Mucosa of descending colon (tissue), 3 donors: ENCODE measurements around the gene OR7G1. TPM values are rescaled to one million over a fixed set of nuclear protein-coding genes. Genes with fewer than 3 reads are reported as not detected.

ENCODE experiments used
- ATAC-seq: fragments of 200-7000 bp; cut with Tn5 transposase; one replicate; pipeline ENCODE4 v1.9.1; 2020; ENCODE audit warnings: mild to moderate bottlenecking, moderate library complexity
- DNase-seq, 3 donors: peaks; one replicate each; pipeline ENCODE4 v3.0.0-alpha.2; 2020
- H3K36me3 ChIP-seq: fragments of 200-600 bp; one replicate; pipeline ENCODE4 v1.8.0; 2021; ENCODE audit warnings: low read depth, mild to moderate bottlenecking
- H3K4me1 ChIP-seq: fragments of 200-600 bp; one replicate; pipeline ENCODE4 v1.8.0; 2021; ENCODE audit warnings: low read depth, mild to moderate bottlenecking
- H3K4me3 ChIP-seq: fragments of 200-600 bp; one replicate; pipeline ENCODE4 v1.8.0; 2021; ENCODE audit warnings: mild to moderate bottlenecking
- H3K9me3 ChIP-seq: fragments of 200-600 bp; one replicate; pipeline ENCODE4 v1.8.0; 2021; ENCODE audit warnings: mild to moderate bottlenecking
- CTCF ChIP-seq: fragments of 200-600 bp; IDR thresholded peaks from one replicate; pipeline ENCODE4 v1.8.0; 2022; ENCODE audit warnings: antibody characterized with exemption, mild to moderate bottlenecking
- intact Hi-C, 2 donors: fragments of 100-400 bp; cut with DNase I in 1 of 2; cut with micrococcal nuclease in 1 of 2; formaldehyde crosslinking; loops; one replicate each; pipeline versions ENCODE4 v1.11.0 to v1.11.1; 2022; cut with DNase I, micrococcal nuclease
- total RNA-seq, 3 donors: library from RNA; stranded (reverse); fragmentation: NEBNext Ultra II Directional in 2 of 3; extraction: Animal tissue kit (Norgen Biotek cat#: 25700) in 2 of 3; gene quantifications; one replicate each; pipeline versions ENCODE4 v1.2.1 to v1.2.4, GENCODE V29; 2021 to 2023
- donor health status: DM: no; HTN: no; CAD: no; lungs with moderate emphysema.
- donor health status: DM: no; HTN: no; CAD: no.
- donor health status: DM: no; HTN: yes; CAD: no.

OR7G1 gene
- total RNA-seq, 3 donors from 2014 or later: not detected

- H3K36me3 ChIP-seq: no peaks in the 10 kb centered on the region
- no peak for TF ChIP-seq CTCF
- ATAC-seq: peak; percentile 99
- DNase-seq: peak; percentile 91 to 99 (median 91)
- intact Hi-C loops: no loop called here
- peaks cover 15% of the 10 kb centered on the region for H3K4me1 ChIP-seq
- H3K9me3 ChIP-seq: peaks cover 17% of the 10 kb centered on the region
- H3K4me3 ChIP-seq: peak within 1 kb of the TSS; percentile 65
Observed at GRCh38 chr19:9140159-9140874, 24.8 kb upstream of the OR7G1 start, which contains the start of gene ZNF317. Gene ZNF317, plus strand, starts transcription at chr19:9140397. Its CDS starts 15,620 bp downstream, at chr19:9156017.

DNA sequence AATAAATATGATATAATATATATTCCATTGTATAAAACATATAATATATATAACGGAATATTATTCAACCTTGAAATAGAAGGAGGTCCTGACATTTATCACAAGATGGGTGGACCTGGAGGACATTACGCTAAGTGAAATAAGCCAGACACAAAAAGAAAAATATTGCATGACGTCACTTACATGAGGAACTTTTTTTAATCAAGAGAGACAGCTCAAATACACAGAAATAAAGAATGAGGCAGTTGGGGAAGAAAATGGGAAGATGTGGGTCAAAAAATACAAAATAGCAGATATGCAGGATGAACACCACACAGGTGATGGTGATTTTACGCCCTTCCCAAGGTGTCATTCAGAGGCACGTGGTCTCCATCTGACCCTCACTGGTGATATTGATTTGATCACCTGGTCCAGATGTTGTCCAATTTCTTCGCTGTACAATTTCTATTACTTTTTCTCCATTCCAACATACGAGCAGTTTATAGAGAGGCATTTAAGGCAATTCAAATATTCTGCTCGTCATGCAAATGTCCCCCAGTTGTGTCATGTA lies 24.1 kb upstream of the OR7G1 start:
- H3K9me3 ChIP-seq: peaks cover 10% of the 10 kb centered on the region
- intact Hi-C loops: no loop called here
- H3K4me3 ChIP-seq: peak overlapping the region; percentile 65
- no peaks in the 10 kb centered on the region for H3K36me3 ChIP-seq
- peaks cover 15% of the 10 kb centered on the region for H3K4me1 ChIP-seq
- no peak for TF ChIP-seq CTCF
- no peak for DNase-seq
- no peak for ATAC-seq

DNA sequence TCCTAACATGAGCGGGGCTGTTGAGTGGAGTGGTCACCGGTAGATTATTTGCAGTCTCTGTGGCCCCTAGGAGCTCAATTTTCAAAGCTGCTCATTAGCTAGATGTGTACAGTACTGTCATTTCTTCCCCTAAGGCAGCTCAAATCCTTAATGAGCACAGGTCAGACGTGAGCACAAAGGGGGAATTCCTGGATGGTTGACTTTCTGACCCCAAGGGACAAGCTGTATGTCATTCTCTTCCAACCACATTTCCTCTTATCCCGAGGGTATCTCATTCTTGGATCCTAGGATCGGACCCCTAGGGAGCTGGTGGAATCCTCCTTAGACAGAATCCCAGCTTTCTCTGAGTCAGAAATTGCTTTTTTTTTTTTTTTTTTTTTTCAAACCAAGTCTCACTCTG lies 16.9 kb upstream of the OR7G1 start:
- no peak for TF ChIP-seq CTCF
- intact Hi-C loops: no loop called here
- ATAC-seq: no peak
- Histone ChIP-seq H3K36me3 (no peaks in the 10 kb centered on the region), H3K4me3 (no peak overlapping the region), H3K9me3 (no peaks in the 10 kb centered on the region), H3K4me1 (no peaks in the 10 kb centered on the region)
- DNase-seq: no peak

DNA sequence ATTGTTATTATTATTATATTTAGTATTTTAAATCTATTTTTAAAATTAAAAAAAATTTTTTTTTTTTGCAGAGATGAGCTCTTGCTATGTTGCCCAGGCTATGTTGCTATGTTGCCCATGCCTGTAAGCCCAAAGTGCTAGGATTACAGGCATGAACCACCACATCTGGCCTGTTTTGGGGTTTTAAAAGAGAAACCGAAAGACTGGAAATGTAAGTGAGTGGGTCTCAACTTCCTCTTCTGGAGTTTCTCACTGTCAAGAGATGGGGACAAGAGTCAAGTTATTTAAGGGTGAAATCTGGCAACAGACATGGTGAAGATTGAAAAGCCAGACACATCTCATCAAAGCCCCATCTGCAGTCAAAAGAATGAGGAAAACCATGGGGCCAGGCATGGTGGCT lies 15.4 kb upstream of the OR7G1 start:
- ATAC-seq (no peak), DNase-seq (no peak)
- Histone ChIP-seq H3K4me3 (no peak overlapping the region), H3K36me3 (no peaks in the 10 kb centered on the region), H3K4me1 (no peaks in the 10 kb centered on the region), H3K9me3 (no peaks in the 10 kb centered on the region)
- TF ChIP-seq CTCF: no peak
- intact Hi-C loops: no loop called here

DNA sequence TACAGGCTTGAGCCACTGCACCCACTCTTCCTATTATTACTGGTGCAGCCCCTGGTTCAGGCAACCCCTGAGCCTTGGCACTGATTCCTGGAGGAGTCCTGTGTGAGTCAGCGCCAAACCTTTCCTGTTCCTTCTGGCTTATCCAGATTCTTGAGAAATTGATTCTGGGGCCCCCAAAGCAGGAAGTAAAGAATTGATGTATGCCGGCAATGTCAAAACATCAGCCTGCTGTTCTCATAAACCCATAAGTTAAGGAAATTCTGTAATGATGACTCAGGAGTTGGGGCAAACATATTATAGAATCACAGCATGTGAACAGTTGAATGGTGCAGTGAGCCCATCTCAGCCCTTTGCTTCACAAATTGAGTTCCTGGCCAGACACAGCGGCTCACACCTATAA lies 12.6 kb upstream of the OR7G1 start:
- DNase-seq (no peak), ATAC-seq (no peak)
- intact Hi-C loops: no loop called here
- Histone ChIP-seq H3K36me3 (no peaks in the 10 kb centered on the region), H3K9me3 (no peaks in the 10 kb centered on the region), H3K4me3 (no peak overlapping the region), H3K4me1 (no peaks in the 10 kb centered on the region)
- no peak for TF ChIP-seq CTCF
